Gastrocnemius medialis (tissue), 4 donors: ENCODE measurements around the gene CLCC1. TPM values are rescaled to one million over a fixed set of nuclear protein-coding genes. Genes with fewer than 3 reads are reported as not detected.
"Not testable (repeated sequence)": the region's sequence is repeated elsewhere in the genome, so short reads cannot be mapped to it uniquely, and the experiment has no call there.

Source experiments
- ATAC-seq, 2 donors: fragments of 150-250 bp; one replicate each; pipeline ENCODE4 v1.9.1; 2016
- DNase-seq, 2 donors: peaks; one replicate each; pipeline ENCODE4 v3.0.0-alpha.2; 2019
- H3K27ac ChIP-seq, 4 donors: fragments of 200-600 bp; sonication (generic); 1 replicate in 1 of 4; 2 replicates in 3 of 4; pipeline ENCODE4 v1.5.1; 2016 to 2018; ENCODE audit warnings: mild to moderate bottlenecking in 2 of 4, moderate library complexity in 1 of 4
- H3K27me3 ChIP-seq, 3 donors: fragments of 200-600 bp; sonication (generic) in 2 of 3; 1 replicate in 1 of 3; 2 replicates in 2 of 3; pipeline versions ENCODE4 v1.5.1 to v1.6.0; 2016 to 2019; ENCODE audit warnings: mild to moderate bottlenecking in 1 of 3, moderate library complexity in 1 of 3
- H3K36me3 ChIP-seq, 2 donors: fragments of 200-600 bp; sonication (generic) in 1 of 2; one replicate each; pipeline ENCODE4 v1.5.1; 2017 to 2018
- H3K4me1 ChIP-seq, 2 donors: fragments of 200-600 bp; sonication (generic) in 1 of 2; one replicate each; pipeline ENCODE4 v1.5.1; 2016 to 2017; ENCODE audit warnings: mild to moderate bottlenecking in 2 of 2
- H3K4me3 ChIP-seq, 4 donors: fragments of 200-600 bp; sonication (generic) in 3 of 4; 1 replicate in 1 of 4; 2 replicates in 3 of 4; pipeline ENCODE4 v1.5.1; 2016 to 2019; ENCODE audit warnings: mild to moderate bottlenecking in 2 of 4
- H3K9me3 ChIP-seq, 3 donors: fragments of 200-600 bp; sonication (generic) in 2 of 3; 1 replicate in 1 of 3; 2 replicates in 2 of 3; pipeline ENCODE4 v1.5.1; 2016 to 2019
- CTCF ChIP-seq, 5 experiments: fragments of 450-650 bp in 3 of 5; fragments of 200-600 bp in 2 of 5; sonication (generic) in 2 of 5; IDR thresholded peaks in 4 of 5; conservative IDR thresholded peaks in 1 of 5; 1 replicate in 4 of 5; 2 replicates in 1 of 5; pipeline ENCODE4 v1.5.1; 2016 to 2019; ENCODE audit warnings: antibody characterized with exemption in 5 of 5, mild to moderate bottlenecking in 3 of 5, moderate library complexity in 3 of 5
- POLR2A ChIP-seq, 2 donors: fragments of 450-650 bp; IDR thresholded peaks; one replicate each; pipeline ENCODE4 v1.6.1; 2017; ENCODE audit warnings: antibody characterized with exemption in 2 of 2, mild to moderate bottlenecking in 2 of 2, moderate library complexity in 2 of 2
- in situ Hi-C, 4 donors: fragments of 200-750 bp; cut with MboI; loops; one replicate each; pipeline versions ENCODE4 v1.15.0 to v1.8.0; 2017; ENCODE audit warnings: low sequenced_read_pairs in 4 of 4
- intact Hi-C: fragments of 100-400 bp; cut with DNase I; formaldehyde crosslinking; loops from one replicate; pipeline ENCODE4 v1.15.1; 2023; ENCODE audit warnings: low total_unique reads
- total RNA-seq, 4 donors: library from RNA; depleted of rRNA; stranded (reverse); fragments of >200 nt; gene quantifications; one replicate each; pipeline versions ENCODE4 v1.1.0 to v1.2.3, GENCODE V29; 2016

Gene CLCC1
- total RNA-seq, 4 donors from 2014 or later, result 24.1 to 32.4 (median 28.5) TPM

GRCh38 chr1:108936170-108936569, 27.1 kb downstream of the CLCC1 start:
- intact Hi-C loops, result no loop called here
- Histone ChIP-seq H3K4me1 (no peaks in the 10 kb centered on the region), H3K27ac (no peak overlapping the region), H3K27me3 (no peaks in the 10 kb centered on the region), H3K4me3 (no peak overlapping the region), H3K9me3 (no peaks in the 10 kb centered on the region), H3K36me3 (peaks cover 0 to 70% of the 10 kb centered on the region in 2 donors)
- DNase-seq (no peak), ATAC-seq (no peak)
- in situ Hi-C loops, result no loop called here
- TF ChIP-seq CTCF (IDR thresholded peaks at IDR 0.05 in 4 of 5, conservative IDR thresholded peaks at IDR 0.05 in 1 of 5) (no peak), POLR2A (IDR thresholded peaks at IDR 0.05) (no peak)

DNA sequence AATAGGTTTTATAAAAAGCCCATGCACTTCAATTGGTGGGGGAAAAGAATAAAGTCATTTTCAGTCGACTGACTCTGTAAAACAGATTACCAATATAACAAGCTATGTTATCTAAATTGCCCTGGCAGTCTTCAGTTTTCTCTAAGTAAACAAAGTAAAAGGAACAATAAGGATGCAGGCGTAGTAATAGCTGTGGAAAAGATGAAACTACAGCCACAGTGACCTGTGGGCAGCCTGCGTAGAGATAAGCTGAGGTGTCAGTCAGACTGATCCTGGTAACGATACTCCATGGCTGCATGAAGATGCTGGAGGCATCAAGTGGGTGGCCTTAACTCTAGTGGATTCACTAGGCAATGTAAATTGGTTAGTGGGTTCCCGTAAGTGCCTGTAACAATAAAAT, 29.3 kb downstream of the CLCC1 start:
- no peaks in the 10 kb centered on the region for H3K4me1 ChIP-seq
- intact Hi-C loops (no loop called here), in situ Hi-C loops (no loop called here)
- no peaks in the 10 kb centered on the region for H3K9me3 ChIP-seq
- H3K4me3 ChIP-seq, result no peak overlapping the region
- TF ChIP-seq POLR2A (IDR thresholded peaks at IDR 0.05) (no peak), CTCF (IDR thresholded peaks at IDR 0.05 in 4 of 5, conservative IDR thresholded peaks at IDR 0.05 in 1 of 5) (no peak)
- no peak overlapping the region for H3K27ac ChIP-seq
- no peak for DNase-seq
- ATAC-seq, result no peak
- H3K27me3 ChIP-seq, result no peaks in the 10 kb centered on the region
- peaks cover 0 to 93% of the 10 kb centered on the region in 2 donors for H3K36me3 ChIP-seq

GRCh38 chr1:108927565-108927964, 35.7 kb downstream of the CLCC1 start:
- DNase-seq, H3K4me3 ChIP-seq, H3K27ac ChIP-seq, H3K9me3 ChIP-seq, H3K27me3 ChIP-seq, H3K4me1 ChIP-seq, in situ Hi-C loops, ATAC-seq, intact Hi-C loops: not testable (repeated sequence)
- peaks cover 0 to 100% of the 10 kb centered on the region in 2 donors for H3K36me3 ChIP-seq

DNA sequence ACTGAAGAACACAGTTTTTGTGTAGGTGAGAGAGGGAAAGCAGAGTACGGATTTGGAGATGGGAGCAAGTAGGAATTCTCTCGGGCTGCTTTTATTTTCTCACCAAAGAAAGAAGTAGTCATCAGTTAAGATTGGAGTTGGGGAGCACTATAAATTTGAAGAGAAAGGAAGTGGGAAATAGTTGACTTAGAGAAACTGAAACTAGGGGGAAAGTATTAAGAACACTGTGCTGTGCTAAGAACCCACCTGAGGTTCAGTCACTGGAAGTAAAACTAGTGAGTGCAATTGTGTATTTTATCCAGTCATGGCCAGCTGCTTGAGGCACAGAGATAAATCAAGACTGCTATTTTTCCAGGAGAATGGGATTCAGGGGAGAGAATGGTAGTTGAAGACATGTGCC, 37.4 kb downstream of the CLCC1 start:
- no peaks in the 10 kb centered on the region for H3K9me3 ChIP-seq
- no peak overlapping the region for H3K4me3 ChIP-seq
- TF ChIP-seq POLR2A (IDR thresholded peaks at IDR 0.05), result no peak
- TF ChIP-seq CTCF (IDR thresholded peaks at IDR 0.05 in 4 of 5, conservative IDR thresholded peaks at IDR 0.05 in 1 of 5), result no peak
- H3K4me1 ChIP-seq, result no peaks in the 10 kb centered on the region
- no peaks in the 10 kb centered on the region for H3K27me3 ChIP-seq
- in situ Hi-C loops, result no loop called here
- no peak for DNase-seq
- peaks cover 0 to 94% of the 10 kb centered on the region in 2 donors for H3K36me3 ChIP-seq
- intact Hi-C loops, result no loop called here
- no peak overlapping the region for H3K27ac ChIP-seq
- no peak for ATAC-seq

- H3K27me3 ChIP-seq, result no peaks in the 10 kb centered on the region
- DNase-seq, result no peak
- no peaks in the 10 kb centered on the region for H3K9me3 ChIP-seq
- no peak overlapping the region for H3K27ac ChIP-seq
- intact Hi-C loops (no loop called here), in situ Hi-C loops (no loop called here)
- no peak for ATAC-seq
- TF ChIP-seq POLR2A (IDR thresholded peaks at IDR 0.05), result no peak
- TF ChIP-seq CTCF (IDR thresholded peaks at IDR 0.05 in 4 of 5, conservative IDR thresholded peaks at IDR 0.05 in 1 of 5), result no peak
- H3K4me3 ChIP-seq, result no peak overlapping the region
- peaks cover 14% of the 10 kb centered on the region in 2 donors for H3K4me1 ChIP-seq
- H3K36me3 ChIP-seq, result peaks cover 0 to 13% of the 10 kb centered on the region in 2 donors
These were observed 46.5 kb downstream of the CLCC1 start for GRCh38 chr1:108916788-108917187.

Other genes starting within 250 kb of the CLCC1 start
- 10 to 100 TPM; 18.4 to 39.4 (median 24.3) TPM for gene STXBP3, start 216.8 kb downstream of the CLCC1 start, total RNA-seq
- 1 to 10 TPM in 1 of 4 donors, under 1 TPM in 1, not detected in 2; 0.67 to 3.9 TPM for gene AKNAD1, start 106.4 kb downstream of the CLCC1 start, total RNA-seq
- 10 to 100 TPM in 2 of 4 donors, 1 to 10 TPM in 2; 7.0 to 51.4 (median 13.0) TPM for gene GPSM2, start 86.5 kb downstream of the CLCC1 start, total RNA-seq
- 10 to 100 TPM; 13.9 to 18.8 (median 17.5) TPM for gene WDR47, start 78.6 kb upstream of the CLCC1 start, total RNA-seq
- 10 to 100 TPM; 28.8 to 83.3 (median 65.5) TPM for gene TAF13, start 112.5 kb upstream of the CLCC1 start, total RNA-seq
- 10 to 100 TPM; 17.5 to 26.3 (median 21.8) TPM for gene TMEM167B, start 127.3 kb upstream of the CLCC1 start, total RNA-seq
- under 1 TPM in 1 of 4 donors, not detected in 3; 0.17 TPM for gene ELAPOR1, start 150.6 kb upstream of the CLCC1 start, total RNA-seq